Aorta (tissue), 5 donors: ENCODE data around the gene CGB7. TPM values are rescaled to one million over a fixed set of nuclear protein-coding genes. Genes with fewer than 3 reads are reported as not detected.
A peak's percentile ranks its signal among the peaks of the same experiment; 100 is the strongest.
"Not testable (repeated sequence)": the region's sequence is repeated elsewhere in the genome, so short reads cannot be mapped to it uniquely, and the experiment has no call there.

Experiments used
- ATAC-seq: fragments of 200-7000 bp; cut with Tn5 transposase; one replicate; pipeline ENCODE4 v1.9.1; 2022; ENCODE audit warnings: moderate library complexity; ENCODE audit not compliant: low FRiP score
- DNase-seq, 2 donors: peaks; one replicate each; pipeline ENCODE4 v3.0.0-alpha.2; 2020
- H3K27ac ChIP-seq, 2 donors: one replicate each; pipeline ENCODE4 v1.5.1; 2013; ENCODE audit warnings: low read length in 2 of 2, mild to moderate bottlenecking in 2 of 2, moderate library complexity in 2 of 2, control low read depth in 1 of 2, inconsistent platforms in 1 of 2, low read depth in 1 of 2
- H3K27me3 ChIP-seq, 2 donors: one replicate each; pipeline ENCODE4 v1.6.1; 2013; ENCODE audit warnings: control low read depth in 1 of 2, low read length in 1 of 2, mild to moderate bottlenecking in 1 of 2, moderate library complexity in 1 of 2; ENCODE audit not compliant: insufficient read depth in 2 of 2, control insufficient read depth in 1 of 2
- H3K36me3 ChIP-seq, 2 donors: one replicate each; pipeline ENCODE4 v1.6.1; 2013; ENCODE audit warnings: control low read depth in 1 of 2, low read length in 1 of 2, mild to moderate bottlenecking in 1 of 2; ENCODE audit not compliant: insufficient read depth in 2 of 2, control insufficient read depth in 1 of 2
- H3K4me1 ChIP-seq, 2 donors: one replicate each; pipeline ENCODE4 v1.6.1; 2013; ENCODE audit warnings: low read length in 2 of 2, control low read depth in 1 of 2, mild to moderate bottlenecking in 1 of 2, moderate library complexity in 1 of 2; ENCODE audit not compliant: insufficient read depth in 2 of 2, control insufficient read depth in 1 of 2
- H3K4me3 ChIP-seq, 2 donors: one replicate each; pipeline ENCODE4 v1.5.1; 2013; ENCODE audit warnings: low read length in 2 of 2, control low read depth in 1 of 2, mild to moderate bottlenecking in 1 of 2
- H3K9me3 ChIP-seq: one replicate; pipeline ENCODE4 v1.6.1; 2013; ENCODE audit warnings: mild to moderate bottlenecking, low read length; ENCODE audit not compliant: control insufficient read depth
- WGBS, 2 donors: extraction: QIAGEN DNeasy Blood & Tissue Kit; methylation state at CpG; one replicate each; pipeline ENCODE4 v1.1.7; 2013; 5-methylcytosine and 5-hydroxymethylcytosine counted together
- intact Hi-C, 2 donors: fragments of 100-400 bp; cut with DNase I; formaldehyde crosslinking; loops; one replicate each; pipeline versions ENCODE4 v1.14.2 to v1.15.0; 2022
- polyA plus RNA-seq, 2 donors: library from polyadenylated mRNA; stranded (reverse); fragments of 200-250 nt; gene quantifications; one replicate each; pipeline ENCODE4 v1.2.3, GENCODE V29; 2013
- total RNA-seq, 2 donors: library from RNA; stranded (reverse); fragmentation: NEBNext Ultra II Directional; extraction: Animal tissue kit (Norgen Biotek cat#: 25700); gene quantifications; one replicate each; pipeline ENCODE4 v1.2.1, GENCODE V29; 2021
- donor health status: healthy with polysubstance abuse.
- donor health status: Bipolar disorder and iron deficiency.
- donor health status: DM: no; HTN: no; CAD: no.
- donor health status: DM: no; HTN: no; CAD: no.
- donor health status: DM: yes; HTN: yes; CAD: no.

CGB7 gene
- total and polyA plus RNA-seq, 4 donors, result not detected

- H3K4me3 ChIP-seq, H3K27me3 ChIP-seq, ATAC-seq, intact Hi-C loops, DNase-seq, H3K9me3 ChIP-seq, H3K27ac ChIP-seq, H3K36me3 ChIP-seq, H3K4me1 ChIP-seq: not testable (repeated sequence)
- 91 to 94% methylated on average over 3 to 4 of the region's 6 CpGs for WGBS, 2 donors
Observed at GRCh38 chr19:49025088-49025487, 32.5 kb downstream of the CGB7 start.

GRCh38 chr19:49024233-49024632 is 33.3 kb downstream of the CGB7 start, which contains the start of gene CGB3:
TSS of gene CGB3 (minus strand) at chr19:49024333. CDS start at chr19:49023971, 362 bp downstream.
- H3K9me3 ChIP-seq, H3K4me1 ChIP-seq, intact Hi-C loops, DNase-seq, ATAC-seq, H3K27ac ChIP-seq, H3K4me3 ChIP-seq, H3K36me3 ChIP-seq, H3K27me3 ChIP-seq: not testable (repeated sequence)
- WGBS, 2 donors, result 57 to 71% methylated on average over 10 to 13 of the region's 15 CpGs

GRCh38 chr19:49022116-49022515 is 35.4 kb downstream of the CGB7 start:
- ATAC-seq (no peak), DNase-seq (no peak)
- Histone ChIP-seq H3K9me3 (no peaks in the 10 kb centered on the region), H3K27me3 (no peaks in the 10 kb centered on the region), H3K4me3 (no peak overlapping the region), H3K27ac (no peak overlapping the region), H3K4me1 (no peaks in the 10 kb centered on the region), H3K36me3 (no peaks in the 10 kb centered on the region)
- 89 to 94% methylated on average over 9 of the region's 9 CpGs for WGBS, 2 donors
- intact Hi-C loops, result no loop called here

GRCh38 chr19:49020931-49021895 is 36.3 kb downstream of the CGB7 start:
- Histone ChIP-seq H3K9me3 (no peaks in the 10 kb centered on the region), H3K4me3 (no peak overlapping the region), H3K4me1 (no peaks in the 10 kb centered on the region), H3K36me3 (no peaks in the 10 kb centered on the region), H3K27ac (no peak overlapping the region), H3K27me3 (no peaks in the 10 kb centered on the region)
- DNase-seq (no peak), ATAC-seq (no peak)
- intact Hi-C loops, result no loop called here
- WGBS, 2 donors, result 50 to 51% methylated on average over 16 of the region's 16 CpGs

- H3K27me3 ChIP-seq, result no peaks in the 10 kb centered on the region
- no peak overlapping the region for H3K27ac ChIP-seq
- WGBS, 2 donors, result 66 to 67% methylated on average over 11 of the region's 11 CpGs
- DNase-seq (no peak), ATAC-seq (no peak)
- H3K9me3 ChIP-seq, result no peaks in the 10 kb centered on the region
- H3K4me3 ChIP-seq, result no peak overlapping the region
- intact Hi-C loops, result no loop called here
- no peaks in the 10 kb centered on the region for H3K36me3 ChIP-seq
- no peaks in the 10 kb centered on the region for H3K4me1 ChIP-seq
Observed at GRCh38 chr19:49020342-49020741, 37.2 kb downstream of the CGB7 start.

GRCh38 chr19:49019242-49019932 is 38.2 kb downstream of the CGB7 start:
- DNase-seq (peak; percentile 76 to 89), ATAC-seq (peak; percentile 64)
- 14 to 21% methylated on average over 17 to 41 of the region's 41 CpGs for WGBS, 2 donors
- no peaks in the 10 kb centered on the region for H3K36me3 ChIP-seq
- intact Hi-C loops, result no loop called here
- no peaks in the 10 kb centered on the region for H3K9me3 ChIP-seq
- no peaks in the 10 kb centered on the region for H3K4me1 ChIP-seq
- no peak overlapping the region for H3K4me3 ChIP-seq
- no peak overlapping the region for H3K27ac ChIP-seq
- H3K27me3 ChIP-seq, result no peaks in the 10 kb centered on the region

GRCh38 chr19:49018388-49019241 is 38.9 kb downstream of the CGB7 start:
- 3 to 4% methylated on average over 41 to 50 of the region's 50 CpGs for WGBS, 2 donors
- peak in 1 of 2 donors; percentile 81 for DNase-seq
- H3K27me3 ChIP-seq, result not testable (repeated sequence)

GRCh38 chr19:49017666-49018351 is 39.7 kb downstream of the CGB7 start:
- WGBS, 2 donors, result 1% methylated on average over 62 of the region's 62 CpGs
- Histone ChIP-seq H3K27me3 (no peaks in the 10 kb centered on the region), H3K4me3 (peak overlapping the region; percentile 5 to 28), H3K4me1 (no peaks in the 10 kb centered on the region), H3K27ac (no peak overlapping the region), H3K36me3 (no peaks in the 10 kb centered on the region), H3K9me3 (no peaks in the 10 kb centered on the region)
- intact Hi-C loops, result no loop called here
- ATAC-seq (peak; percentile 37), DNase-seq (peak; percentile 67 to 86)

More at GRCh38 chr19:49018388-49019241, 38.9 kb downstream of the CGB7 start:
- H3K27ac ChIP-seq, H3K9me3 ChIP-seq, H3K36me3 ChIP-seq, H3K4me1 ChIP-seq, intact Hi-C loops: not testable (repeated sequence)
- H3K4me3 ChIP-seq, result peak overlapping the region in 1 of 2 donors; percentile 5
- ATAC-seq, result peak; percentile 8
